Glomerular visceral epithelial cell (primary cell): Measurements from ENCODE around the gene SMIM34.
"Not testable (repeated sequence)": the region's sequence is repeated elsewhere in the genome, so short reads cannot be mapped to it uniquely, and the experiment has no call there.

Source experiments
- DNase-seq: peaks from one replicate; pipeline ENCODE4 v3.0.0-alpha.2; 2016; ENCODE audit errors: extremely low spot score

Gene SMIM34, protein sequence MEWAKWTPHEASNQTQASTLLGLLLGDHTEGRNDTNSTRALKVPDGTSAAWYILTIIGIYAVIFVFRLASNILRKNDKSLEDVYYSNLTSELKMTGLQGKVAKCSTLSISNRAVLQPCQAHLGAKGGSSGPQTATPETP

DNA sequence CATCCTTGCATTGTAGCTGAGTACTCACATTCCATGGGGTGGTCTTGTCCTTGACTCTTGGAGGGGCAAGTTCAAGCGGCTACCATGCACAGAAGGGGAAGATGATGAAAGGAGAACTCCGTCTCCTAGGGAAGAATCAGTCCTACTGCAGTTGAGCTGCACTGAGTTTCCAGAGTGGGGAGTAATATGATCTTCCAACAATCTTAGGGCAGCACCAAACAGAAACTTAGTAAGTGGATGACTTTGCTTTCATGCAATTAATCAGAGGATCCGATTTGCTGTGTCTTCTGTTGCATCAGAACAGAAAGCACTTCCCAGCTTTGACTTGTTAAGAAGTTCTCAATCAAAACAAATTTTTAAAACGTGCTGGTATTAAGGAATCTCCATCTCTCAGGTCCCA lies at the start of gene SMIM34:
Gene SMIM34, minus strand, starts transcription at position 147 of the 400 bp plus-strand sequence. Its CDS starts 112 bp downstream, at position 35.
- not testable (repeated sequence) for DNase-seq

- not testable (repeated sequence) for DNase-seq
These were observed 43.6 kb upstream of the SMIM34 start for GRCh38 chr21:34467333-34467732.

GRCh38 chr21:34459426-34459825 lies 35.7 kb upstream of the SMIM34 start:
- DNase-seq, result not testable (repeated sequence)

DNA sequence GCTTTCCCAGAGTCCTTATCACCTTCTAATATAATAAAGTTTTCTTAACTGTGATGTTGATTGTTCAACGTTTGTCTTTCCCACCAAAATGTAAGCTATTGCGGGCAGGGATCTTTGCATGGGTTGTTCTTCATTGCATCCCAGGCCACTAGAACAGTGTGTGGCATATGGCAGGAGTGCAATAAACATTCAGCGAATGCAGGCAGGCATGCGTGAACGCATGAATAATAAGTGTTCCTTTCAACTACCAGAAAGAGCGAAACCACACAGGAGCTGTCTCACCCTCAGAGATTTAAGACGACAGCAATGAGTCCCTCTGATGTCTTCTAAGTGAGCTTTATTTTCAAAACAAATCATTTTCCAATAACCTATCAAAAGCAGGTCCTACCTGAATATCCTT lies 34.5 kb upstream of the SMIM34 start:
- not testable (repeated sequence) for DNase-seq

DNA sequence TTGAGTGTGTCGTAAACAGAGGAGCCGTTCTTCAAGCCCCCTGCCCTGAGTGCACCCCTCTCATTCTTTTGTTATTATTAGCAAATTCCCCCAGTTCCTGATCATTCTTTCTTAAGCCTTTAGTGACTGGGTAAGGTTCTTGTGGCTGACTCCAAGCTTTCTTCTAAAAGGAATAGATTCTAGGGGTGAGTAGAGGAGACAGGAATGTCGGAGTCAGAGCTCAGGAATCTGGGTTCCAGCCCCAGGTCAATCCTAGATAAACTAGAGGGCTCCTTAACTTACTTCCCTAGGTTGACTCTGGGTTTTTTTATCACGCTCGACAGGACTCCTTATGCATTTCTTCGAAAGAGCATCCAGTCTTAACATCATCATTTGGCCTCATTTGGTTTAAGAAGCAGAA lies 32.4 kb upstream of the SMIM34 start:
- not testable (repeated sequence) for DNase-seq

DNA sequence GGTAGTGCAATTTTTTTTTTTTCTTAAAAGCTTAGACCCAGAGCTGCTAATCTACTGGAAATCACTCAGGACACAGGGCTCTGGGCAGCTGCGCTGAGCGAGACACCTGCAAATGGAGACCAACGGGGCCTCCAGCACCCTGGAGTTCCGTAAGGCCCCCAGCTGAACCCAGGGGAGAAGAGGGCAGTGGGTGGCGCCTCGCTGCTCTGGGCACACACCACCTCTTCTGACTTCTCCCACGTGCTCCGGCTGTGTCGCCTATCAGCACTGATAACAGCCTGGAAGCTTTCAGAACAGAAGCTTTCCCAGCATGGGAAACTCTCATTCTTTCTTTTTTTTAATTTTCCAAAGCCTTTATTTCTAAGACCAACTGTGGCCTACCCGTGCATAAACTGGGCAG lies 31.9 kb upstream of the SMIM34 start:
- DNase-seq, result not testable (repeated sequence)

- DNase-seq, result not testable (repeated sequence)
These were observed 23.3 kb upstream of the SMIM34 start for GRCh38 chr21:34447018-34447417.

GRCh38 chr21:34443486-34443885 lies 19.7 kb upstream of the SMIM34 start:
- DNase-seq, result not testable (repeated sequence)

DNA sequence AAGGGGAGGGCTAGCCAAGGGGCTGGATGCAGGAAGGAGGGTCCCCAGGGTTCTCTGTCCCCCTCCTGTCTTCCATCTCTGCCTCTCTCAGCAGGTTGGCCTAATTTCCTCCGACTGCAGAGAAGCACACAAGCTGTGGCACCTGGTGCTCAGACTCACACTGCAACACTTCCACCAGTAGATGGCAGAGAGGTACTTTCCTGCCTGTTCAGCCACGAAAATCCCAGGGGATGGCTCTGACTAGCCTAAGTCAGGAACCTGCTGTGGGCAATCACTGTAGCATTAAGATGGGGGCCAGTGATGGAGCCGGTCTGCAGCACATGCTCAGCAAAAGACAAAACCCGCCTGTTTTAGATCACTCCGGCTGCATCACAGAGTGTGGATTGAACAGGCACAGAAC lies 6.0 kb upstream of the SMIM34 start:
- not testable (repeated sequence) for DNase-seq

- not testable (repeated sequence) for DNase-seq
These were observed 4.7 kb upstream of the SMIM34 start for GRCh38 chr21:34428441-34428840.

DNA sequence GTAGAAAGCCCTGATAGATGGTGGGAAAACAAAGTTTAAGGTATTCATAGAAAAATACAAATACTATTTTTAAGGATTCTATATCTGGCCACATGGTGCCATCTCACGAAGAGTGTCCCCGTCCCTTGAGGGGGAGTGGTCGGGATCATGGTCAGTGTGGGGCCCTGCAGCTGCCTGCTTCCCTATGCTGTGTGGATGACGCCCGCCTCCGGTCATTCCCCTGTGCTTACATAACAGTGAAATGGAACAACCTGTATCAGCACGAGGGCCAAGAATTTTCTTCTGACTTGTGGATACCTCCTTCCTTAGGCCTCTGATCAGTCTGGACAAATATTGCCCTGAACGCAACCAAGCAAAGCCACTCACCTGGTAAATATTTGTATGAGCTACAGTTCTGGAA lies 3.6 kb upstream of the SMIM34 start:
- DNase-seq, result not testable (repeated sequence)

DNA sequence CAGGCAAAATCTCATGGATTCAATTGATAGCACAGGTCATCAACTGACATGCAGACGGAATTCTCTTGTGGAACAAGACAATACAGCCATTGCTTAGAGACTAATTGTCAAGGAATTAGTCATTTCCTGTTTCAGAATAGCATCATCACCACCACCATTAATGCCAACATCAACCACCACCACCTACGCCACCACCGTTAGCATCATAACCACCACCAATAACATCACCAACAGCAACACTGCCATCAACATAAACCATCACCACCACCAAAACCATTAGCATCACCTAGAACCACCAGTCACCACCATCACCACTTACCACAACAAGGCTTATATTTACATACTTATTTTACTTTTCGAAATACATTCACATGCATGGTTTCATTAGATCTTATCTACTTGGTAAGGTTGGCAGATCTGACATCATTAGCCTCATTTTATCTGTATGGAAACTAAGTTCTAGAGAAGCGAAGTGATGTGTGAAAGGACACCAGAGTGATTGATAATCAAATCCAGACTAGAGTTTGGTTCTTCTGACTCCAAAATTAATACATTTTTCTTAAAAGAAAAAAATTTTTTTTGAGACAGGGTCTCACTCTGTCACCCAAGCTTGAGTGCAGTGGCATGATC lies 6.2 kb downstream of the SMIM34 start:
- DNase-seq, result not testable (repeated sequence)

DNA sequence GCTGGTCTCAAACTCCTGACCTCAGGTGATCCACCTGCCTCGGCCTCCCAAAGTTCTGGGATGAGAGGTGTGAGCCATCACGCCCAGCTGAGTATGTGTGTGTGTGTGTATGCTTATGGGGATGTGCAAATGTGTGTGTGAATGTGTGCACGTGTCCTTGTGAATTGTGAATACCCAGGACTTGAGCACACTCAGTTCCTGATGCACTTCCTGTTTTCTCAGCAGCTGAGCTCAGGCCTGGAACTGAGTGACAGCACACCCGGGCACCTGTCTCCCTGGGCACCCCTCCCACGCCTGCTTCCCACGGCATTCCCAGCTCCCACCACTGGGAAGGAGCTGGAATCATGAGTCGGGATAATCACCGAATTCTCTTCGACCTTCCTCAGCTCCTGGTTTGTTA lies 16.5 kb downstream of the SMIM34 start:
- DNase-seq, result not testable (repeated sequence)

DNA sequence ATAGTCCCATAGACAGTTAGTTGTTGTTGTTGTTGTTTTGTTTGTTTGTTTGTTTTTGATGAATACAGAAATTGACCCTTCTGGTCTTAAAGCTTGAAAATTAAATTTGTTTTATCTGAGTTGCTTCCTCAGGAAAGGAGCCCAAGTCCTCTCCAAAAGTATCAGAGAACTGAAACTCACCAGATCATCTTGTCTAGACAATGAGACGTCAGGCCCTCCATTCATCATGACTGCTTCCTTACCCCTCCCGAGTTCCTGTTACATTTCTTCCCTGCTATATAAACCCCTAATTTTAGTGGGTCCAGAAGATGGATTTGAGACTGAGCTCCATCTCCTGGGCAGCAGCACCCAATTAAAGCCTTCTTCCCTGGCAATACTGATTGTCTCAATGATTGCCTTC lies 17.1 kb downstream of the SMIM34 start:
- DNase-seq, result not testable (repeated sequence)

GRCh38 chr21:34406102-34406501 lies 17.6 kb downstream of the SMIM34 start:
- DNase-seq, result not testable (repeated sequence)

GRCh38 chr21:34405686-34406085 lies 18.1 kb downstream of the SMIM34 start:
- not testable (repeated sequence) for DNase-seq

GRCh38 chr21:34404742-34405141 lies 19.0 kb downstream of the SMIM34 start:
- DNase-seq, result not testable (repeated sequence)

DNA sequence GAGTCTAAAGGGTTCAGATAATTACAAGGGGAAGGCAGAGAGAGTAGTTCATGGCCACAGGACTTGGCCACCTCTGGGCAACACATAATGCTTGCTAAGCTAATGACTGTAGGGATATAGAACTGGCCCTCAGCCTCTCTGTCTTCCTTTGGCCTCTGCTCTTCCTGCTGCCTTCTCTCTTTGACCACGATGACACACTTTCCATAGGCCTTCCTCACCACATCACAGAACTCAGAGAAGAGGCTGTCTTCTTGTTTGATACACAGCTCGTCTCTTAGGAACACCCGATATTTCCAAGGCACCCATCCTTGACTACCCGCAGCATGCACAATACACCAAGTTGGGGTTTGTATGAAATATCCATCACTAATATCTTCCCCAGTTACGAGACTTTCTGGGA lies 23.2 kb downstream of the SMIM34 start:
- DNase-seq, result not testable (repeated sequence)

DNA sequence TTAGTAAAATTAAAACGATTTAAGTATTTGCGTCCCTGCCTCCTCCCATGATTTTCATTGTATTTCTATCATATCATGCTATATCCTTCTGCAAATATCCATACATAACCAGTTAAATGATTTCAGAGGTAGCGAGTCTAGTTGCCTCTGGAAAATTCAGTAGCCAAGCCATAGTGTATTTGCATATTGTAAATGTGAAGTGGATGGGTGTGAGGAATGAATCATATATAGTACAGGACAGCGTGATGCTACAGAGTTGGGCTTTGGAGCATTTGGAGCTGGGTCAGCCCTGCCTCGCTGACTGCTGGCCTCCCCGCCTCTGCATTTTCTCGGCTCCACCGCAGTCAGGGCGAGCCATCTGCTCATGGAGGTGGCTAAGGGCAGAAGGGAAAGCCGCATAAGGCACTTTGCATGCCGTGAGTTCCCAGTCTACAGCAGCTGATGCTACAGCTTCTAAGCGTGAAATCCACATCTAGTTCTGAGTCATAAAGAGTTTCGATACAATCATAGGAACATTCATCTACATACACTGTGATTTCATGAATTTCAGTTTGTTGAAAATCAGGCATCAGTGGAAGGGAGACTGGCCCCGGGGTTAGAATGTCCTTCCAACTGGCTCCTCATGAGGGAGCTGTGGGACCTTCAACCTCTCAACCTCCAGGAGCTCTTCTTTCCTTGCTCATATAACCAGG lies 39.9 kb downstream of the SMIM34 start:
- not testable (repeated sequence) for DNase-seq

GRCh38 chr21:34383138-34383537 lies 40.6 kb downstream of the SMIM34 start:
- DNase-seq, result not testable (repeated sequence)

DNA sequence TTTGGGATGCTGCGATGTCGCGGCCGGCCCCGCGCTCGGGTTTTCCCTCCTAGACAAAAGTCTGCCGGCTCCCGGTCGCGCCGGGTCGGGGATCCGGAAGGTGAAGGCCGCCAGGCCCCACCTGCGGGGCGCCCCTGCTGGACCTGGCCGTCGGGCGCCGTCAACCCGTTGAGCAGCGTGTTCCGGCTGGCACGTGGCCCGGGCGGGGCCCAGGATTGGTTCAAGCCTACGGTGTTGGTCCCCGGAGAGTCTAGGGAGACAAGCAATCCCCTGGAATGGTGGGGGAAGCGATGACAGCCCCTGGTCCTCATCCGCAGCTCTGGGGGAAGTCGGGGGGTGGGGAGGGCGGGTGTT lies 48.2 kb downstream of the SMIM34 start:
- not testable (repeated sequence) for DNase-seq

GRCh38 chr21:34374940-34375618 lies 48.7 kb downstream of the SMIM34 start, which contains the start of gene SMIM11:
TSS of gene SMIM11 (plus strand) at chr21:34375507. CDS start at chr21:34379505, 3,998 bp downstream.
- not testable (repeated sequence) for DNase-seq
